ENCODE data around the gene ATP11A.

DNA sequence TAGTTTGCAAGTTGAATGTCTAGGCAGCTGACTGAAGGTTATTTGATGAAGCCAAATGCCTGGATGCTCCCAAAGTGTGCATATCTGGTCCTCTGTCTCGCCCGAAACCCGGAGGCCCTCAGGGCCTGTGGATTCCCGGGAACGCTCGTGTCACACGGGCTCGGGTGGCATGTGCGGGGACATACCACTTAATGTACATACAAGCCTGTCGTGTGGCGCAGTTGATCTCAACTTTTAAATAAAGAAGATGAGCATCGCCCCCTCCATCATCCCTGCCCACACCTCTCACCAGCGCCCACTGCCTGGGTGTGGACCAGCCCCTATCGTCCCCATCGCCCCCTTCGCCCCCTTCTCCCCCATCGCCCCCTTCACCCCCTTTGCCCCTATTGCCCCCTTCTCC, 33.9 kb downstream of the ATP11A start:
- TF ChIP-seq, protein P1, sequence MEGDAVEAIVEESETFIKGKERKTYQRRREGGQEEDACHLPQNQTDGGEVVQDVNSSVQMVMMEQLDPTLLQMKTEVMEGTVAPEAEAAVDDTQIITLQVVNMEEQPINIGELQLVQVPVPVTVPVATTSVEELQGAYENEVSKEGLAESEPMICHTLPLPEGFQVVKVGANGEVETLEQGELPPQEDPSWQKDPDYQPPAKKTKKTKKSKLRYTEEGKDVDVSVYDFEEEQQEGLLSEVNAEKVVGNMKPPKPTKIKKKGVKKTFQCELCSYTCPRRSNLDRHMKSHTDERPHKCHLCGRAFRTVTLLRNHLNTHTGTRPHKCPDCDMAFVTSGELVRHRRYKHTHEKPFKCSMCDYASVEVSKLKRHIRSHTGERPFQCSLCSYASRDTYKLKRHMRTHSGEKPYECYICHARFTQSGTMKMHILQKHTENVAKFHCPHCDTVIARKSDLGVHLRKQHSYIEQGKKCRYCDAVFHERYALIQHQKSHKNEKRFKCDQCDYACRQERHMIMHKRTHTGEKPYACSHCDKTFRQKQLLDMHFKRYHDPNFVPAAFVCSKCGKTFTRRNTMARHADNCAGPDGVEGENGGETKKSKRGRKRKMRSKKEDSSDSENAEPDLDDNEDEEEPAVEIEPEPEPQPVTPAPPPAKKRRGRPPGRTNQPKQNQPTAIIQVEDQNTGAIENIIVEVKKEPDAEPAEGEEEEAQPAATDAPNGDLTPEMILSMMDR (IDR thresholded peaks at IDR 0.05) = no peak
- no peak for TF ChIP-seq POLR2A (IDR thresholded peaks at IDR 0.05)
